HUDEP-2 (cell line): ENCODE data around the gene NDRG2.
"Not testable (repeated sequence)": the region's sequence is repeated elsewhere in the genome, so short reads cannot be mapped to it uniquely, and the experiment has no call there.

Experiments
- DNase-seq, 76 experiments: peaks; one replicate each; lab custom pipeline; 2025; ENCODE audit not compliant: unreplicated experiment in 76 of 76; lab: John Stamatoyannopoulos, UW

The NDRG2 gene

DNA sequence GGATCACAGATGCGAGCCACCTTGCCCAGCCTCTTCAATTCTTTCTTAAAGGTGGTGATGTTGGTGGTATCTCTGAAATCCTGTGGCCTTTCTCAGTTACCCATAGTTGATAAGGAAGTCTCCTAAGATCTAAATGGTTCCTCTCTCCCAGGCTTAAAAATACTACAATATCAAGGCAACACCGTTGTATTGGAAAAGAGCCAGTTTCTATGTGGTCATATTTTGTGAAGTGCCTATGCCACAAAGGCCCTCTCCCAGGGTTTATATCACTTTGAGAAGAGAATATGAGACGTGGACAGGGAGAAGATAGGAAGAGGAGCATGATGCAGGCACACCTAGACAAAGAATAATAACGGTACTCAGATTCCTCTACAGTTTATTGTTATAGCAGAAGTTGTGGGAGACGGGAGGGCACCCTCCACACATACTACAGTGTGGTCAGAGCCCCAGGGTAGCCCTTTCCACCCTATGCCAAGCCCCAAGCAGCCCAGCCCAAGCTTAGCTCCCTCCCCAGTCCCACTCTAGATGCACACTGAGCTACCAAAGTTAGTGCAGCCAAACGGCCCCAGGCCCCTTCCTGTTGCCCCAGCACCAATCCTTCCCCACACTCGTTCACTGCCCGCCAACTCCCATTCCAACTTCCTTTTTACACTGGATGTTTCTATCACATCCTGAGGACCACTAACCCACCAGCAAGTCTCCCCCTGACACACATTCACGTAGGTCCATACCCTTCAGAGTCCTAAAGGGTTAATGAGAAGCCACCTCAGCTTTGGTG lies 8.3 kb downstream of the NDRG2 start:
- DNase-seq: no peak

DNA sequence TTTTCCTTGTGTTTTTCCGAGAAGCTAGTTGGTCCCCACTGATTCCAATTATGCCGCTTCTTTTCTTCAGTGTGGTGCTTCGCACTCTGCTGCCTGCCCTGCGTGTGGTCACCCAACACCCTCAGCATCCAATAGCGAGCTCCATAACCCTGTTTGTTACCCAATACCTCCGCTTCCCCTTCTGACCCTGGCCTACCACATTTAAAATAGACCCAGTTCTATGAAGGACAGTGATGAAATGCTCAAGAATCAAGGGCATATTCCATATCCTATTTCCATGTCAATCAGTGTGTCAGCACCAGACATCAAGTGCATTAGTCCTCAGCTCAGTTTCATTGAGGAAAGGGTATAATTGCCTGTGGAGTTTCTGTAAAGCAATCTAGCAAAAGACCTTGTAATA lies 9.5 kb downstream of the NDRG2 start:
- no peak for DNase-seq

- peak in 62 of 76 experiments; percentile 4 to 78 (median 59) for DNase-seq
Measured at GRCh38 chr14:21014761-21015190, 10.1 kb downstream of the NDRG2 start.

DNA sequence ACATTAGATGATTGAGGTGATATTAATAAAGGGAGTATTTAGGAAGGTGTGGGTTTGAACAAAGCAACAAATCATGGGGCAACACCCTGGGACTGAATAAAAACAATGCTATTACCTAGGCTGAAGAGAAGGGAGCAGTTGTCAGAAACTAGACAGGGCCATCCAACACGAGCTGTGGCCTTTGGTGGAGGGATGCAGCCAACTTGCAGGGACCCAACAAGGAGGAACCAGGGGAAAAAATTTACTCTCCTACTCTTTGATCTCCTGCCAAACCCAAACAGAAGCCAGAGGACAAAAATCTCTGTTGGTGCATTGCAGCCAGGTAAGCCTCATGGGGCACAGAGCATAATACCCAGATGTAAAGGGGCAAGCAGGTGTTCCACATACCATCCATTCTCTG lies 13.7 kb downstream of the NDRG2 start:
- no peak for DNase-seq

GRCh38 chr14:21009721-21010120 lies 15.1 kb downstream of the NDRG2 start:
- not testable (repeated sequence) for DNase-seq

DNA sequence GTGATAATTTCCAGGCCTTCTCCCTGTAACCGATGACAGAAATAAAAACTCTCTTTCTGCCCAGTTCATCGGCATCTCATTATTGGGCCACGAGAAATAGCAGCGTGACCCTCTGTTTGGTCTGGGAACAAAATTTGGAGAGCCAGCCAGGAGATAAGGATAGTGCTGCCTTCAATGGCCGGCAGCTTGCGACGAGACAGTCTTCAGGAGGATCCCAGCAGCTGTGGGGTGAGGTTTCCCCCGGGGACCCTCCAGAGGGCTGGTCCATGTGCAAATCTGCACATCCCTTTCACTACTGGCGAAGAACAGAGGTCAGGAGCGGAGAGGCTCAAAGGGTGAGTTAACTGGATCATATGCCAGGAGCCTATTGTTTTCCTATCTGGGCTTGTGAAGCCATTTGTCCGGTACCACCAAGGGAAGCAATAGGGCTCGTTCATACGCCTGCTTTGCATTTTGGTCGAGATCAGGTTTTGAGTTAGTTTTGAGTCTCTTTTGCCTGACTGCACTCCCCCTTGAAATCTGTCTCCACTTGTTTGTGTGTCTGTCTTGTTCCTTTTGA lies 21.0 kb downstream of the NDRG2 start:
- DNase-seq: no peak

DNA sequence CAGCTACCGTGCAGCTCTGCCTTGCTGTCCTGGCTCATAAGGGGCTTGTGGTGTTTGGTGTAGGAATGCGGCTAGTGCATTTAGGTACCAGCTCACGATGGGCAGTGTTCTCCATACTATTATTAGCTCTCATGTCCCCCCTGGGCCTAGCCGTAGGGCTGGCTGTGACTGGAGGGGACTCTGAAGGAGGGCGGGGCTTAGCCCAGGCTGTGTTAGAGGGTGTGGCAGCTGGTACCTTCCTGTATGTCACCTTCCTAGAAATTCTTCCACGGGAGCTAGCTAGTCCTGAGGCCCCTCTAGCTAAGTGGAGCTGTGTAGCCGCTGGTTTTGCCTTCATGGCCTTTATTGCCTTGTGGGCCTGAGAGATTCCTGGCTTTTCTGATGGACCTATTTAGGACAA lies 23.6 kb downstream of the NDRG2 start:
- DNase-seq: no peak

DNA sequence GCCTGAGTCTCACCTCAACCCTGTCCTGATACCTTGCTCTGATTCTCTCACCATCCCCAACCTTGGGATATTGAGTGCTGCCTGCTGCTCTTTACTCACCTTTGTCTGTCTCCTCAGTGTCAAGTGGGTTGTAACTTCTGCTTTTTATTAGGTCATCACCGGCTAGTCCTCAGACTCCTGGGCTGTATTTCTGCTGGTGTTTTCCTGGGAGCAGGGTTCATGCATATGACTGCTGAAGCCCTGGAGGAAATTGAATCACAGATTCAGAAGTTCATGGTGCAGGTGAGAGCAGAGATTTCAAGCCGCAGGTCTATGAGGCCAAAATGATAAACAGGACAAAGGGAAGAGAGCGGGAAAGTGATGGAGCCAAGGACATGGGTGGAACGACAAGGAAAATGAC lies 25.3 kb downstream of the NDRG2 start:
- DNase-seq: no peak

DNA sequence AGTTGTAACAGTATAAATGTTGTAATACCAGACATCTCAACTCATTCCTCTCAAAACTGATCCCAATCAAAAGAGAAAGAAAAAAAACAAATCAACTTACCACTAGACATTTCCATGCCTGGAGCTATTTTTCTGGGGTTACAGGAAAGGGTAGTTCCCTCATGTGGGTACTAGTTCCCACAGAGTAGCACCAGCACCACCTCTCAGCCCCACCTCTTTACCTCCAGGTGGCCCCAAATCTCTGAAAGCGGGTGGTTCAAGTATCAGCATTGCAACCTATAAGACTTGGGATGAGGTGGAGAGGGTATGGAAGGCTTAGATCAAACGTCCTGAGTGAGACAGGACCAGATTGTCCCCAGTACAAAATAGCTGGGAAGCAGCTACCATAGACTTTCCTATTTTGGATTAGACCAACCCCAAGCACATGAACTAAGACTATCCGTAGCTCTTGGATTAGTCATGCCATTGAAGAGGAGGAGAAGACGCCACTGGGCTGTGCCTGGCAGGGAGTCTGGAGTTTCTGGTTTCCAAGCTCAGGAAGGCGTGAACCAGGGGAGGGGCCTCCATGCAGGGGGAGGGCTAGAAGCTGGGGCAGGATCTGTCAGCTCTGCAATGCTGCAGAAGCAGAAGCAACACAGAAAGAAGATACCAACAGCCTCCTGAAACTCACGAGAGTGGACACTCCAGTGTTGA lies 26.0 kb downstream of the NDRG2 start, which contains the start of gene SLC39A2:
TSS of gene SLC39A2 (plus strand) at position 620 of the 693 bp plus-strand sequence. CDS start 154 bp downstream, outside the sequence.
- DNase-seq: no peak

DNA sequence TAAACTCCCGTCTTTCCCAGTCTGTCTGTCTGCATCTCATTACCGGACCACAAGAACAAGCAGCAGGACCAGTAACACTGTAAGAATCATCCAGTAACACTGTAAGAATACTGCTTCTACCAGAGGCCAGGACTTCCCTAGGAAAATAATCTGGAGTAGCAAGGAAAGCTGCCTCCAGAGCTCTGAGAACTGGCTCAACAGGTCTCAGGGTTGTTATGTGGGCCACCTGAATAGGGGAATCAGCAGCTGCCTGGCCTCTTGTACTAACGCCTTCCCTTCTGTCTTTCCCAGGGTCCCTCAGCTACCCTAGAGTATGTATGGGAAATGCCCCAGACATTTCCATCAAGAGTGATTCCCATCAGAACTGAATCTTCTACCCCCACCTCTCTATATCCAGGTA lies 26.7 kb downstream of the NDRG2 start:
- no peak for DNase-seq

DNA sequence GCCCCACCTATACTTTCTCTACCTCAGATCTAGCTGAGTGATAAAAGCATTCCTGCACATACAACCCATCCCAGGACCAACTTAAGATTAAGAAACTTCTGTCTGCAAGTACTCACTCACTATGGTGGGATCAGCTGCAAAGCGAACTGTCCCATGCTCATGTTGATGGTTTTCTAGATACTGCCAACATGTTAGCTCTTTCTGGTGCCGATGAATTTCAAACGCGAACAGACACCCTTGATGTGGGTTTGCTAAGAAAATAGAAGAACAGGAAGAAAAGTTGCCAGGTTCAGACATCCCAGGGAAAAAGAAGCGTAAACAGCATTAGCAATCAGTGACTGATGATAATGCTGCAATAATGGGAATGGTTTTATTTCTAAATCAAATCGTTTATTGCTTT lies 27.3 kb downstream of the NDRG2 start:
- no peak for DNase-seq

- no peak for DNase-seq
Measured at GRCh38 chr14:20997115-20997514, 27.7 kb downstream of the NDRG2 start.

DNA sequence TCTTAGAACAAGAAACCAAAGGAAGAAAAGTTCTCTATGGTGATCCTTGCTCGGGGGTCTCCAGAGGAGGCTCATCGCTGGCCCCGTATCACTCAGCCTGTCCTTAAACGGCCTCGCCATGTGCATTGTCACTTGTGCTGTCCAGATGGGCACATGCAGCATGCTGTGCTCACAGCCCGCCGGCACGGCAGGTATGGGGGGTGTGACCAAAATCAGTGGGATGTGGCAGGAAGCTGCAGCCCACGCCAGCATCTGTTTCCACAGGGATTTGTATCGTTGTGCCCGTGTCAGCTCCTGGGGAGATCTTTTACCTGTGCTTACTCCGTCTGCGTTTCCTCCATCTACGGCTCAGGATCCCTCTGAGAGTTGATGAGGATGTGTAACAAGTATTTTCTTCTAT lies 28.3 kb downstream of the NDRG2 start:
- no peak for DNase-seq

- peak; percentile 16 to 95 (median 85) for DNase-seq
Measured at GRCh38 chr14:20989787-20990600, 34.9 kb downstream of the NDRG2 start, which contains the start of gene METTL17. TSS of gene METTL17 (plus strand) at chr14:20989980. CDS start at chr14:20990003, 23 bp downstream.

DNA sequence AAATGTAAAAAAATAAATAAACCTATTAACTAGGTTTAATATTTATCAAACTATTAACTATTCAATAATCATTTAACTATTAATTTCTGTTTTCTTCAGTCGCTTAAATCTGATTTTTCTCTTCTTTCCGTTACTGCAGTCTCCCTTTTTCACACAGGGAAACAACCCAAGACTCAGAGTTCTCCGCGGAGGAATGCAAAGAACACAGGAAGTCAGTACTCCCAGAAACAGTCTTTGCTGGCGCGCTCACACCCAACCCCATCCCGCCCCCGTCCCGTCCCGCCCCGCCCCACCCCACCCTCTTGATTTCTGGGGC lies 35.4 kb downstream of the NDRG2 start:
- DNase-seq: no peak

GRCh38 chr14:20988717-20989470 lies 36.0 kb downstream of the NDRG2 start:
- DNase-seq: no peak

DNA sequence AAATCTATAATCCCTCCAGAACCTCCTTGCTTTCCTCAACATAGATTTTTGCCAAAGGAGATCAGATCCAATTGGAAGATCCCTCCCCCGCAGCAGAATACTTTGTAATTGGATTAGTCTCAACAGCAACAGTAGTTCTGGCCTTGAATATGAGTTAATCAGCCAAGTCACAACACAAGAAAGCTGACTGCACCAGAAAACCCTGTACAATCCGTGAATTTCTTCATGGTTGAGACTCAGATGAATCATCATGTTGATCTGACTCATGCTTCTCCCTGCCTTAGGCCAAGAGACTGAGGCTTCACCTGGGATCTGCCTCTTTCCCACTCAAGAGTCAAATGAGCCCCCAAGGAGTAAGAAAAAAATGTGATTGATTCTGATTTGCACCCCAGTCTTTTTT lies 38.0 kb downstream of the NDRG2 start:
- DNase-seq: peak in 1 of 76 experiments; percentile 1

GRCh38 chr14:20985650-20986049 lies 39.2 kb downstream of the NDRG2 start:
- not testable (repeated sequence) for DNase-seq

- no peak for DNase-seq
Measured at GRCh38 chr14:20982646-20983369, 42.1 kb downstream of the NDRG2 start.

DNA sequence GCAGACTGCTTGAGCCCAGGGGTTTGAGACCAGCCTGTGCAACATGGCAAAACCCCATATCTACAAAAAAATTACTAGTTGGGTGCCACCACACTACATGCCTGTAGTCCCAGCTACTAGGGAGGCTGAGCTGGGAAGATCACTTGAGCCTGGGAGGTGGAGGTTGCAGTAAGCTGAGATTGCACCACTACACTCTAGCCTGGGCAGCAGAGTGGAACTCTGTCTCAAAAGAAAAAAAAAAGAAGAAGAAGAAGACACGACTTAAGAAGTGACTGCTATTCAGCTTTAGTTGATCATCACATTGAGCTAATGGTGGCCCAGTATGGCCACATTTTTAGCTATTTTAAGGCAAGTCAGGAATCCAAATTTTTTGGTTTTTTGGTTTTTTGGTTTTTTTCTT lies 44.0 kb downstream of the NDRG2 start:
- DNase-seq: no peak
